HG02852 (cell line): ENCODE results near the gene PRTN3.

ENCODE experiments used
- ATAC-seq: cut with Tn5 transposase; IDR thresholded peaks from one replicate; pipeline ENCODE4 v1.9.1; 2021; ENCODE audit warnings: mild to moderate bottlenecking, moderate library complexity; ENCODE audit not compliant: unreplicated experiment

The PRTN3 gene

DNA sequence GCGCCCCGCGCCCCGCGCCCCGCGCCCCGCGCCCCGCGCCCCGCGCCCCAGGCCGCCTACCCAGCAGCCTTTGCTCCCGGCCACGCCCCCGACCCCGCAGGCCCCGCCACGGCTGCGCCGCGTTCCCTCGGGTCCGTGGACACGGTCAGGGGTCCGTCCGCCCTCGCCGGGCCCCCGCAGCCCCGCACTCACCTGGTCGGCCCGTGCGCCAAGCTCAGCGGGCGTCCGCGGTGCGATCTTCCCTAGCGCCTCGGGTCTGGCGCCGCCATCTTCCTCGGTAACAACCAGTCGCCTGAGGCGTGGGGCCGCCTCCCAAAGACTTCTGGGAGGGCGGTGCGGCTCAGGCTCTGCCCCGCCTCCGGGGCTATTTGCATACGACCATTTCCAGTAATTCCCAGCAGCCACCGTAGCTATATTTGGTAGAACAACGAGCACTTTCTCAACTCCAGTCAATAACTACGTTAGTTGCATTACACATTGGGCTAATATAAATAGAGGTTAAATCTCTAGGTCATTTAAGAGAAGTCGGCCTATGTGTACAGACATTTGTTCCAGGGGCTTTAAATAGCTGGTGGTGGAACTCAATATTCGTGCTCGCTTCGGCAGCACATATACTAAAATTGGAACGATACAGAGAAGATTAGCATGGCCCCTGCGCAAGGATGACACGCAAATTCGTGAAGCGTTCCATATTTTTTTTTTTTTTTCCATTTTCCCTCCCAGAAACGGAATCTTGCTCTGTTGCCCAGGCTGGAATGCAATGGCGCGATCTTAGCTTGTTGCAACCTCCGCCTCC is 52.3 kb downstream of the PRTN3 start, which contains the start of the genes MED16 and RNU6-9:
MED16 (minus strand) TSS at position 294 of the 796 bp plus-strand sequence. CDS start 2,056 bp downstream, outside the sequence.
RNU6-9 (plus strand) TSS at position 591 of the 796 bp plus-strand sequence.
- peak; percentile 71 for ATAC-seq

DNA sequence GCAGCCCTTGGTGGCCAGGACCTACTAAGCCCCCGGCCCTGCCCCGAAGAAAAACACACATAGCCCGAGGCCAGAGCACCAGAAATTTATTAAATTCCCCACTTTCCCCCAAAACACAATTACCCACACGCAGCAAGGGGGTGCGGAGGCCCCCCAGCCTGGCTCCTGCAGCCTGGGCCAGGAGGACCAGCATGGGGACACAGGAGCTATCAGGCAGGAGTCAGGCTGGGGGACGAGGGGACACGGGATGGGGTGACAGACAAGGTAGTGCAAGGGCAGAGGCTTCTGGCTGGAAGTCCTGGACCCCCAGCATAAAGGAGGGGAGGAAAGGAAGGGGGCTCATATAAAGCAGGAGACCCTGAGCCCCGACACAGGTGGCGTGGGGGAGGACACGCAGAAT is 55.6 kb downstream of the PRTN3 start:
- ATAC-seq = no peak

DNA sequence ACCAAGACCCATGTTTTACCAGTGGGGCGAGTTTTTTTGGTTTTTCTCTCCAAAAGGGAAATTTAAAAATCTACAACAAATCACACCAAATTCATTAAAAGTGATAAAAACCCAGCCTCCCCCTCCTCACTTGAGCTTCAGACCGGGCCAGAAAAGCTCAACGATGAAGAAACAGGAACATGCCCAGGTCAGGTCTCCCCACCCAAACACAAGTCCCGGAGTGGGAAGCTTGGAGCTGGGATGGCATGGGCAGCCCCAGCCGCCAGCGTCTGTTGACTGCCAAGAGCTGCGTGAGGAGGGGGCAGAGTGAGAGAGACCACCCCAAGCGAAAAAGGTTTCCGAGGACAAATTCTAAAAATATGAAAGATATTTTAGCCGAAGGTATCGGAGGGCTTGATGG is 56.2 kb downstream of the PRTN3 start:
- ATAC-seq = no peak

- no peak for ATAC-seq
Measured at GRCh38 chr19:897442-898039, 56.7 kb downstream of the PRTN3 start.
